Measurements from ENCODE around the gene FGFR4. TPM values are rescaled to one million over a fixed set of nuclear protein-coding genes. Genes with fewer than 3 reads are reported as not detected.

The FGFR4 gene
- total RNA-seq, 1 donor from 2014 or later, result 1.1 TPM

GRCh38 chr5:177133853-177134696 is 47.4 kb downstream of the FGFR4 start:
- Mint-ChIP-seq H3K4me1 (ENCODE audit: low read depth) (peaks cover 40% of the 10 kb centered on the region), H3K36me3 (ENCODE audit: low read depth) (peaks cover 15% of the 10 kb centered on the region), H3K27ac (ENCODE audit: unreplicated experiment) (peak overlapping the region; percentile 84), H3K4me3 (ENCODE audit: unreplicated experiment) (peak overlapping the region; percentile 81), H3K9me3 (ENCODE audit: low read depth) (no peaks in the 10 kb centered on the region), H3K27me3 (ENCODE audit: low read depth) (no peaks in the 10 kb centered on the region)
- TF ChIP-seq CTCF (IDR thresholded peaks at IDR 0.05), result no peak
- DNase-seq (ENCODE audit: low spot score), result peak; percentile 81

GRCh38 chr5:177134697-177135225 is 48.0 kb downstream of the FGFR4 start:
- peak; percentile 7 for DNase-seq (ENCODE audit: low spot score)
- Mint-ChIP-seq H3K4me1 (ENCODE audit: low read depth) (peaks cover 43% of the 10 kb centered on the region), H3K36me3 (ENCODE audit: low read depth) (peaks cover 15% of the 10 kb centered on the region), H3K9me3 (ENCODE audit: low read depth) (no peaks in the 10 kb centered on the region), H3K4me3 (ENCODE audit: unreplicated experiment) (peak overlapping the region; percentile 81), H3K27me3 (ENCODE audit: low read depth) (no peaks in the 10 kb centered on the region), H3K27ac (ENCODE audit: unreplicated experiment) (peak overlapping the region; percentile 84)
- TF ChIP-seq CTCF (IDR thresholded peaks at IDR 0.05), result no peak

- Mint-ChIP-seq H3K27ac (ENCODE audit: unreplicated experiment) (peak overlapping the region; percentile 14), H3K27me3 (ENCODE audit: low read depth) (no peaks in the 10 kb centered on the region), H3K4me3 (ENCODE audit: unreplicated experiment) (no peak overlapping the region), H3K9me3 (ENCODE audit: low read depth) (no peaks in the 10 kb centered on the region), H3K36me3 (ENCODE audit: low read depth) (peaks cover 26% of the 10 kb centered on the region), H3K4me1 (ENCODE audit: low read depth) (peaks cover 46% of the 10 kb centered on the region)
- no peak for DNase-seq (ENCODE audit: low spot score)
- no peak for TF ChIP-seq CTCF (IDR thresholded peaks at IDR 0.05)
Observed at GRCh38 chr5:177140312-177140711, 53.6 kb downstream of the FGFR4 start.

GRCh38 chr5:177141496-177141895 is 54.8 kb downstream of the FGFR4 start:
- no peak overlapping the region for H3K4me3 Mint-ChIP-seq (ENCODE audit: unreplicated experiment)
- no peak overlapping the region for H3K27ac Mint-ChIP-seq (ENCODE audit: unreplicated experiment)
- no peak for TF ChIP-seq CTCF (IDR thresholded peaks at IDR 0.05)
- H3K9me3 Mint-ChIP-seq (ENCODE audit: low read depth), result no peaks in the 10 kb centered on the region
- peaks cover 23% of the 10 kb centered on the region for H3K36me3 Mint-ChIP-seq (ENCODE audit: low read depth)
- H3K4me1 Mint-ChIP-seq (ENCODE audit: low read depth), result peaks cover 36% of the 10 kb centered on the region
- no peak for DNase-seq (ENCODE audit: low spot score)
- H3K27me3 Mint-ChIP-seq (ENCODE audit: low read depth), result no peaks in the 10 kb centered on the region

- Mint-ChIP-seq H3K36me3 (ENCODE audit: low read depth) (peaks cover 21% of the 10 kb centered on the region), H3K27me3 (ENCODE audit: low read depth) (no peaks in the 10 kb centered on the region), H3K4me1 (ENCODE audit: low read depth) (peaks cover 34% of the 10 kb centered on the region), H3K9me3 (ENCODE audit: low read depth) (no peaks in the 10 kb centered on the region), H3K4me3 (ENCODE audit: unreplicated experiment) (no peak overlapping the region), H3K27ac (ENCODE audit: unreplicated experiment) (peak overlapping the region; percentile 80)
- no peak for DNase-seq (ENCODE audit: low spot score)
- no peak for TF ChIP-seq CTCF (IDR thresholded peaks at IDR 0.05)
Observed at GRCh38 chr5:177142098-177142611, 55.4 kb downstream of the FGFR4 start.
